Ecto neural progenitor cell (in vitro differentiated cells): ENCODE data around the gene MACROH2A1.

Source experiments
- DNase-seq: peaks from one replicate; pipeline ENCODE4 v3.0.0-alpha.2; 2018; ENCODE audit warnings: low spot score

MACROH2A1 gene

GRCh38 chr5:135397084-135397483, 1.9 kb downstream of the MACROH2A1 start:
- no peak for DNase-seq

DNA sequence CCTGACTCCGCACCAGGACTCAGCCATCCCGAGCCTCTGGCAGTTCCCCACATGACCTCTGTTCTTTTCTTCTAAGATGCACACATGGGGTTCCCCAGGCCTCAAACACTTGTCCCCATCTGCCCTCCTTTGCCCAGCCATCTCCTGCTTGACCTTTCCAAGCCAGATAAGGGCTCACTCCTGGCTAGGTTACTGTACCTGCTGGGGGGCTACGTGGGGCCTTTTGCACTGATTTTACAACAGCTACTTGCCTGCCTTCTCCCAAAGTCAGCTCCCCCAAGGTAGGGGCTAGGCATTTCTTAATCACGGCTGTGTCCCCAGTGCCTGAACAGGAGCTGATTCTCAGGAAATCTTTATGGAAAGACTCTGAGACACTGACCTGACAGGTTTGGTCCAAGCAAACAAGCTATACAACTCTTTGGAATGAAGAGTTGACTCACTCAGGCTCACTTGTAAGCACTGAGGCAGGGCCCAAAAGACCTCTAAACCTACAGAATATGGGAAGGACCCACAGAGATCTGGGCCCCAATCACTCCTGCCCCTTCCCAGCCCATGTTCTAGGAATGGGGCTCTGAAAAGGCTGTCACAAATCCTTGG, 2.5 kb downstream of the MACROH2A1 start:
- no peak for DNase-seq

GRCh38 chr5:135395866-135396265, 3.2 kb downstream of the MACROH2A1 start:
- DNase-seq, result no peak

- DNase-seq, result no peak
Measured at GRCh38 chr5:135395451-135395850, 3.6 kb downstream of the MACROH2A1 start.

DNA sequence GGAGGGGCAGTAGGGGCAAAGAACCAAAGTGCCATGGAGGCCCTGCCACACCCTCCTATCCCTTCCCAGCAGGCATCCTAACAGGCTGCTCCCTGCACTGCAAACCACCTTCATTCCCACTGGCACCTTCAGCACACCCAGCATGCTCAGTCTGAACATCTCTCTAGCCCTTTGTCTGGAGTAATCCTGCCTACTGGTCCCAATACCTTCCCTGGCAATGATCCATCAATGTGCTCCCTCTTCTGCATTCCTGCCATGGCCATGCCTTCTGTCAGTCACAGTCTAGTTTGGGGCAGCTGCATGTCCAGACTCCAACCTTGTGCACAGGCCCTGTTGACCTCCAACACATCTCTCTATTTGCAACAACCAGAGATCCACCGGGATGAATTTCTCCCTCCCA, 4.9 kb downstream of the MACROH2A1 start:
- no peak for DNase-seq

DNA sequence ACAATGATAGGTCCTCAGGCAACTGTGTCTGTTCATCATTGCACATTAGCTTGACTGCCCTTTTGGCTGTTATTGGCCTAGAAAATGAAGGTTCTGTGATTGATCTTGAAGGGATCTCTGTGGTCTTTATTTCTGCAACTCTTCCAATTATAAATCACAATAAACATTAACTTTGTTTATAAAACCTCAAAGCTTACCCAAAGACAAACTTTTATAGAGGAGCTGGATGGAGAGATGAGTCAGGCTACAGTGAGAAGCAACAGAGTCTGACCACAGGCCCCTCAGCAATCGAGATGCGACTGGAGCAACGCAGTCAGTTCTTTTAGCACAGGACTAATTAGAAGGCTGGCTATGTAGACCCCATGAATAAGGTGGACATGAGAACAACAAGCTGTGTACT, 5.3 kb downstream of the MACROH2A1 start:
- no peak for DNase-seq

- no peak for DNase-seq
Measured at GRCh38 chr5:135393229-135393628, 5.8 kb downstream of the MACROH2A1 start.

DNA sequence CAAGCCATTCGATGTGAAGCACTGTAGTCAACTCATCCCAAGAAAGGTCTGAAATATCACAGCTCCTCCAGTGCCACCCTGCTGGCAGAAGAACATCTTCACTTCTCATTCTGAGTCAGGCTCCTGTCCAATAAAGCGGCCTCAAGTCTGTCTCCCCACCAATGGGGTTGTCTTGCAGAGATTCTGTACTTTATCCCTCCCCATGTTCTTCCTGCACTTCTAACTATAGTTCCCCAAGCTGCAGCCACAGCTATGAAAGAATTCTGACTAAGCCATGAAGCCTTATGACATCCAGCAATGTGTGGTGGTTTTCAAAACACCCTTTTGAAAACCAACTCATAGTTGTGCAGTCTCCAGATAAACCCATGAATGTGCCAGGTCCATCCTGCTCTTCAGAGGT, 6.8 kb downstream of the MACROH2A1 start:
- DNase-seq, result no peak

DNA sequence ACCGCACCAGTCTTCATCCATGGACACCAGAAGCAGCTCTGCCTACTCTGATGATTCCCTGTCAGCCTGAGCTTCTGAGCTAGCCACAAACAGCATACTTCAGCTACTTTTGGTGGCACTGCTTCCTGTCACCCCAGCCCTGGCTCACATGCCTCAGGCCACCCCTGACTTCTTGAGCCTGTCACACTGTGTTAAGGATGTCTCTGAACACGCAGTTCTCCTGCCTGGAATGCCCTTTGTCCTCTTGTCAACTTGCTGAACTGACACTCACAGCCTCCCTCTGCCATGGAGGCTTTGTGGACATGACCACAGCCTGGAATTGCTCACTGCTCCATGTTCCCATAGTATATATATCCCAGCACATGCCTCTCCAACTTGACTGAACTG, 7.2 kb downstream of the MACROH2A1 start:
- DNase-seq, result no peak

GRCh38 chr5:135391116-135391868, 7.7 kb downstream of the MACROH2A1 start:
- no peak for DNase-seq

- DNase-seq, result no peak
Measured at GRCh38 chr5:135388860-135389435, 10.1 kb downstream of the MACROH2A1 start.

GRCh38 chr5:135387629-135387960, 11.4 kb downstream of the MACROH2A1 start:
- no peak for DNase-seq

- no peak for DNase-seq
Measured at GRCh38 chr5:135386886-135387628, 12.0 kb downstream of the MACROH2A1 start.

- DNase-seq, result no peak
Measured at GRCh38 chr5:135386096-135386495, 12.9 kb downstream of the MACROH2A1 start.

GRCh38 chr5:135385576-135385975, 13.5 kb downstream of the MACROH2A1 start:
- no peak for DNase-seq

- no peak for DNase-seq
Measured at GRCh38 chr5:135384898-135385297, 14.1 kb downstream of the MACROH2A1 start.

DNA sequence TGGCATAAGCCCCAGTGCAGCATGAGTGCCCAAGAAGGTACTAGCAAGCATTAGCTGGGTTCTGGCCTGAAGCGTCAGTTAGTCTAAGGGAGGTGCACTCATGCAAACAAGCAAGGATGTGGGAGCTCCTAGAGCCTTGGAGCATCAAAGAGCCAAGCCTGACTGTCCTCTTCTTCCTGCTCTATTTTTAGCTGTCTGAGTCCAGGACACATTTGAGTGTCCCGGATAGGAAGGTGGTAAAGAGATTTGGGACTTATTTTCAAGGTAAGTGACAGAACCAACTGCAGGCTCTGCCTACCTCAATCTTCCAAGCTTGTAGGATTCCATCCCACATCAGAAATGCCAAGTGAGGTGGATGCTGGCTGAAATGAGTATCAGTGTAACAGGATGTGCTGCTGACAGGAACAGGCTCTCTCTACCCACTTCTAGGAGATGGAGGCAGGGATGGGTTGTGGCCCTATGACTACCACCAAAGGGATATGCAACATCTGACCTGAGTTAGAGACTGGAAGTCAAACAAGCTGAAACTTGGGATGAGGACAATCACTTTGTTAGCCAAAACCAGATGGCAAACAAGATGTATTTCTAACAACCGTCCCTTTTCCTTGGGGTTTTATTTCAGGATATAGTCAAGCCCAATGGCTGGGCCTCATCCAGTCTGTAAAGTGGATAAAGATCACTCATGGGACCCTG, 15.1 kb downstream of the MACROH2A1 start:
- no peak for DNase-seq

GRCh38 chr5:135382981-135383380, 16.1 kb downstream of the MACROH2A1 start:
- DNase-seq, result no peak

GRCh38 chr5:135382106-135382790, 16.8 kb downstream of the MACROH2A1 start:
- DNase-seq, result no peak

DNA sequence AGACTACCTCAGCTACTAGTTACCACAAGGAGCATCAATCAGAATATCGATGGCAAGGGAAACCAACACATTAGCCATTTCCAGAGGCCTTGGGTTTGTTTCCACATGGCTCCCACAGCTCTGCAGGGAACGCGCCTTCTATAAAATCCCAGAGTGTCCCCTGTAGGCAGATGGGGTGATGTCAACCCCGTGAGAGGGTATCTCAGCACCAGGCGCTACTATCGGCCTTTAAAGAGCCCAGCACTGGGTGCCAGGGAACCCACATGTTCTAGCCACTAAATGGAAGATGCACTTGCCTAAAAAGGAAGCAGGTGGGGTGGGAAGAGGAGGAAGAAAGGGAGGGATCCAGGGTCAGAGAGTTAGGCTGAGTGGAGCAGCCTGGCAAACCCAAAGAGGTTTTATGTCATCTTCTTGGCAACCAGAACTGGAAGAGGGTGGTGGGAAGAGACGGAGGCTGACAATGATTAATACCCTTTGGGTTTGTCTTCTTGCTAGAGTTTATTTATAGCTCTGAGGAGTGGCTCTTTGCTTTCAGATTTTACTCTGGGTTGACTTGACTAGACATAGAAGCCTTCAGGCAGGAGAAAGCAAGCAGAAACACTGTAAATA, 19.9 kb downstream of the MACROH2A1 start:
- no peak for DNase-seq
